ENCODE data around the gene STEAP1B. TPM values are rescaled to one million over a fixed set of nuclear protein-coding genes. Genes with fewer than 3 reads are reported as not detected.
A peak's percentile ranks its signal among the peaks of the same experiment; 100 is the strongest.

Gene STEAP1B
- polyA plus RNA-seq, 1 of the 3 experiments (the other 2 are of a cell fraction): 14.7 TPM

GRCh38 chr7:22435105-22435504 is 64.9 kb downstream of the STEAP1B start (continued):
- TF ChIP-seq ZBTB33 (IDR thresholded peaks at IDR 0.05; ENCODE audit: borderline replicate concordance, low read depth): no peak
- no peak for TF ChIP-seq NRF1 (IDR thresholded peaks at IDR 0.05; ENCODE audit: low read depth, low read length)
- no peak for TF ChIP-seq EZH2phosphoT487 (IDR thresholded peaks at IDR 0.05; ENCODE audit: borderline replicate concordance, low read depth)
- no peak for TF ChIP-seq RAD21 (IDR thresholded peaks at IDR 0.05; ENCODE audit: low read length)

- Histone ChIP-seq H3K4me1 (ENCODE audit: control insufficient read depth in 1 of 2, insufficient read depth in 2 of 2, low read depth in 1 of 2, low read length in 1 of 2) (peaks cover 0 to 15% of the 10 kb centered on the region in 2 experiments; a peak in 3 of 4 replicates), H3K9me3 (0 out of 2 replicates have a peak, but pooled peaks cover 3% of the 10 kb centered on the region), H3F3A (replicated peaks; ENCODE audit: insufficient read depth) (peaks cover 10% of the 10 kb centered on the region), H3K36me3 (replicated peaks in 1 of 2; ENCODE audit: control insufficient read depth in 1 of 2, insufficient read depth in 2 of 2, low read length in 1 of 2) (peaks cover 0 to 13% of the 10 kb centered on the region in 2 experiments), H4K20me1 (ENCODE audit: insufficient read depth) (no peaks in the 10 kb centered on the region), H2AFZ (ENCODE audit: low read depth) (no peak overlapping the region), H3K27ac (ENCODE audit: low read depth in 2 of 2, low read length in 1 of 2) (peak overlapping the region in 1 of 2 experiments; percentile 47; a peak in 2 of 4 replicates), H3K9ac (no peak overlapping the region), H3K9me2 (no peaks in the 10 kb centered on the region), H3K79me2 (ENCODE audit: insufficient read depth) (no peaks in the 10 kb centered on the region), H3K27me3 (ENCODE audit: insufficient read depth) (no peaks in the 10 kb centered on the region), H3K4me3 (ENCODE audit: low read depth in 2 of 2, low read length in 1 of 2) (no peak overlapping the region), H3K4me2 (0 out of 2 replicates have a peak overlapping the region, but pooled peaks have one; percentile 20)
- 0 out of 2 replicates have a peak, but pooled peaks have one; percentile 23 for TF ChIP-seq JUND (IDR thresholded peaks at IDR 0.05)
- peak; percentile 65 for TF ChIP-seq TCF12 (IDR thresholded peaks at IDR 0.05)
- no peak for TF ChIP-seq POLR2AphosphoS5 (IDR thresholded peaks at IDR 0.05; ENCODE audit: low read depth, low read length)
- TF ChIP-seq RAD21 (IDR thresholded peaks at IDR 0.05; ENCODE audit: low read length): no peak
- no peak for TF ChIP-seq TAF1 (IDR thresholded peaks at IDR 0.05; ENCODE audit: borderline replicate concordance, low read depth, low read length)
- 0 out of 2 replicates have a peak, but pooled peaks have one; percentile 22 for TF ChIP-seq RXRA (IDR thresholded peaks at IDR 0.05; ENCODE audit: borderline replicate concordance, low read depth)
- TF ChIP-seq EP300 (IDR thresholded peaks at IDR 0.05; ENCODE audit: borderline replicate concordance in 1 of 2, low read depth in 1 of 2, low read length in 1 of 2): peak in 1 of 2 experiments; percentile 34; a peak in 1 of 4 replicates
- peak; percentile 43 for TF ChIP-seq CTCF (IDR thresholded peaks at IDR 0.05)
- TF ChIP-seq MEF2A (IDR thresholded peaks at IDR 0.05; ENCODE audit: borderline replicate concordance, low read depth): no peak
- TF ChIP-seq NFIC (IDR thresholded peaks at IDR 0.05; ENCODE audit: borderline replicate concordance): peak; percentile 16; the same call in 1 of the 2 replicates
- TF ChIP-seq MAX (IDR thresholded peaks at IDR 0.05; ENCODE audit: low read depth): no peak
- peak; percentile 26; the same call in 1 of the 2 replicates for TF ChIP-seq PBX3 (IDR thresholded peaks at IDR 0.05)
- 61% methylated on average over 11 of the region's 11 CpGs for WGBS (ENCODE audit: low lambda C conversion rate)
- no peak for DNase-seq
- ChIA-PET POLR2A (no interaction called here), CTCF (interaction anchor here (0.6 to 1.2 kb wide), 3 partner anchors 20 to 303 kb away, joined by 3 read pairs; no protein-coding TSS in a partner anchor)
Measured at GRCh38 chr7:22433710-22434460, 66.1 kb downstream of the STEAP1B start.
